HG03064 (cell line): ENCODE measurements around the gene PRKX.
"Not testable (repeated sequence)": the region's sequence is repeated elsewhere in the genome, so short reads cannot be mapped to it uniquely, and the experiment has no call there.

Experiments
- ATAC-seq: cut with Tn5 transposase; IDR thresholded peaks from one replicate; pipeline ENCODE4 v1.9.1; 2021; ENCODE audit warnings: low read depth; ENCODE audit not compliant: unreplicated experiment

The PRKX gene

DNA sequence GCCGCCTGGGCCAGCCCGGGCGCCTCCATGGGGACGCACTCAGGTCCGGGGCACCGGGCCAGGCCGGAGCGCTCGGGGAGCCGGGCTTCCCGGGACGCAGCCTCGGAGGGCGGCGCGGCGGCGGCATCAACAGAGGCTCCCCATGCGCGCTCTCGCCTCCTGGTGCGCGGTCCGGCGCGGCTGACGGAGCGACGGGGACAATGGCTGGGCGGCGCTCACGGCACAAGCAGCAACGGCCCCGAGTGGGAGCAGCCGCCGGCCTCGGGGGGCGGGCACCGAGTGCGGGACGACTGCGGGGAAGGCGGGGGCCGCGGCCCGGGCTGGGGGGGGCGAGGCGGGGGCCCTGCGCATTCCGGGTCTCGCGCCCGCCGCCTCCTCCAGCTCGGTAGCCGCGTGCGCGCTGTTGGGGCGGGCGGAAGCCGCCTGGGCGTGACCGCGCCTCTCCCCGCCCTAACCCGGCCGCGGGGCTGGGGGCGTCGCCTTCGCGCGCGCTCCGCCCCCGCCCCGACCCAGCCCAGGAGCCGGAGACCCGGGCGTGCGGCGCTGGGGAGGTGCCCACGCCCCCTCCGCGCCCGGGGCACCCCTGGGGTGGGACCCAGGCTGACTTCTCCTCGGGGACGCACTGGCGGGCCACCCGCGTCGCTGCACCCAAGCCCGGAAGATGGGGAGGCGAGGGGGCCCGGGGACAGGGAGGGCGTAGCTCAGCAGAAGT, at the start of gene PRKX:
Gene PRKX, minus strand, starts transcription at position 425 of the 712 bp plus-strand sequence. Its CDS starts 396 bp downstream, at position 29.
- peak; percentile 88 for ATAC-seq

- ATAC-seq = no peak
Measured at GRCh38 chrX:3763111-3763510, 49.7 kb upstream of the PRKX start.

DNA sequence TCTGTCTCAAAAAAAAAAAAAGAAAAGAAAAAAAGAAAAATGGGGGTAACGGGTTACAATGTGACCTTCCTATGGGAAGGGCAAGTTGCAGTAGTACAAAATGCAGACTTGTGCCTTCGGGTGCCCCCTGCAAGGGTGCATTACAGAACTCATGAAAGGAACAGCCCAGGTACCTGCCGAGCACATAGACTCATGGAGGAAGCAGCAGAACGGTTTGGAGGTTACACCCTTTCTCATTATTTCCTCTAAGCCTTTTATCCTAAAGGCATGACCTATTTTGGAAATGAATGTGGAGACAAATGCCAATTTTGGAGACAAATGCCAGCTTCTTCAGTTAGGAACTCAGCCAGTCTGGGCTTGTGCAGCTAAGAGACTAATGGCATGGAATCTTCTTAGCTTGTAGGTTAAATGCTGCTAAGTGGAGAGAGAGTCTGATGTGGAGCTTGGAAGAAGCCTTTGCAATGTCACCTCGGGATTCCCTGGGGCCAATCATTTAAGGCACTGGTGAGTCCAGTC, 44.1 kb upstream of the PRKX start:
- ATAC-seq = no peak

- no peak for ATAC-seq
Measured at GRCh38 chrX:3748052-3748559, 34.7 kb upstream of the PRKX start.

DNA sequence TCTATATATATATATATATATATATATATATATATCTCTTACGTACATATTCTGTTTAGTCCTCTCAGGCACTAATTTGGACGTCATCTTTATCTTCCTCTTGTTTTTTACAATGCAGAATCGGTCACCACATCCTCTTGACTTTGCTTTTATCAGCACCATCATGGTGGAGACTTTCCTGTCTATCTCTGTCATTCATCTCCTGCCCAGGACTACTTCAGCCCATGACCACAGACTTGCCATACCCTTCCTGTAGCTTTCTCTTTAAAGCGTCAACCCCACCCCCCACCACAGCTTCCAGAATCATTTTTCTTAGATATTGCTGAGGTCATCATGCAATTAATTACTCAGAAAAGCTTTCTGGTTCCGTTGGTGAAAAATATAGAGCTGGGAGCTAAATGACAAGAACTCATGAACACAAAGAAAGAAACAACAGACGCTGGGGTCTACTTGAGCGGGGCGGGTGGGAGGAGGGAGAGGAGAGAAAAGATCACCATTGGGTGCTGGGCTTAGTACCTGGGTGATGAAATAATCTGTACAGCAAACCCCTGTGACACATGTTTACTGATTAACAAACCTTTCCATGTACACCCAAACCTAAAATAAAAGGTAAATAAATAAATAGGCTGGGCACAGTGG, 30.5 kb upstream of the PRKX start:
- no peak for ATAC-seq

DNA sequence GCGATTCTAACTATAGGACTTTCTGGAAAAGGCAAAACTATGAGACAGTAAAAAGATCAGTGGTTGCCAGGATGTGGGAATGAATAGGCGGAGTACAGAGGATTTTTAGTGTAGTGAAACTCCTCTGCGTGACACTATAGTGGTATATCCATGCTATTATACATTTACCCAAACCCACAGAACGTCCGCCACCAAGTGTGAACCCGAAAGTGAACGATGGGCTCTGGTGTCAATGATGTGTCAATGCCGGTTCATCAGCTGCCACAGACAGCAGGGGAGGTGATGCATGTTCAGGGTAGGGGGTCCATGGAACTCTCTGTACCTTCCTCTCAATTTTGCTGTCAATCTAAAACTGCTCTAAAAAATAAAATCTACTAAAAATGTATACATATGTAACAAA, 27.5 kb upstream of the PRKX start:
- not testable (repeated sequence) for ATAC-seq

DNA sequence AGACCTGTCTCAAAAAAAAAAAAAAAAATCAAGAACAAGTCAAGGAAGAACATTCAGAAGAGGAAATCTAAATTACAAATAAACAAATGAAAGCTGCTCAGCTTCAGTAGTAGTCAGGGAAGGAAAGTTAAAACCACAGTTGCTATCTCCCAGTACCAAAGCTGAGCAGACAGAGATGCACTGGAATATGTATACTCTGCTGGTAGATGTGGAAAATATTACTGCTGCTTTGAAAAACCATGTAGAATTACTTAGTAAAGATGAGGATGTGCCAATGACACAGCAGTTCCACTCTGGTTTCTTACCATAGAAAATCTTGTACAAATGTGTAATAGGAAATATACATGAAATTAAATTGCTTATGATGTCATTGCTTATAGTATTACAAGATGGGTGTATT, 25.1 kb upstream of the PRKX start:
- ATAC-seq = no peak

DNA sequence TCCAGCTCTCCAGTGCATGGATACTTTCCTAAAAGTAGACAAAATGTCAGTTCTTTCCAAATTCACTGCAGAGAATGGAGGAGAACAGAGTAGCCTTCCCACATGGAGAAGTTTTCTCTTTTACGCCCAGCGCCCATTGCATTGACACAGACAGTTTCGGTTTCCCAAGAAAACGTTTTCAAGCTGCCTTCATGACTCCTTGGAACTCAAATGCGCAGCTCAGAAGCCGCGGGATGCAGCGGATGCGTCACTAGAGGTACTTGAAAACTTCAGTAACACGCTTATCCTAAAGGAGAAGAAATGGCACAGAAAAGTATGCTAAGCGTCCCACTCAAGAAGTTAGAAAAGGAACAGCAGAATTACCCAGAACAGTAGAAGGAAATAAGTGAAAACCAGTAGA, 23.1 kb upstream of the PRKX start:
- ATAC-seq = not testable (repeated sequence)

DNA sequence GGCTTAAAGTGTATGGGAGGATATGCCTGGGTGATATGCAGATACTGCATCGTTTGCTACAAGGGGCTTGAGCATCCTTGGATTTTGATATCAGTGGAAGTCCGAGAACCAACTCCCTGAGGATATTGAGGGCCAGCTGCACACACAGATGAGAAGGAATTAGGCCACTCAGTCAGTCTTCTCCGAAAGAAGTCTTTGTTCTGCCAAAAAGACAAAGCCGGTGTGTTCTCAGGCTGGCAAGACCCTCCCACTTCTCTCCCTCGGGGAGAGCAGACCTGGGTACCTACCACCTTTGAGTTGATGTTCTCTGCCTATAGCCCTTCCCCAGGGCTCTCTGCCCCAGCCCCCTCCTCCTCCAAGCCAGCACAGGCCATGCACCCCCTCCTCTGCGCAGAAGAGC, 22.4 kb upstream of the PRKX start:
- ATAC-seq = not testable (repeated sequence)

- ATAC-seq = not testable (repeated sequence)
Measured at GRCh38 chrX:3734456-3734855, 21.0 kb upstream of the PRKX start.

- ATAC-seq = no peak
Measured at GRCh38 chrX:3733043-3733430, 19.6 kb upstream of the PRKX start.

DNA sequence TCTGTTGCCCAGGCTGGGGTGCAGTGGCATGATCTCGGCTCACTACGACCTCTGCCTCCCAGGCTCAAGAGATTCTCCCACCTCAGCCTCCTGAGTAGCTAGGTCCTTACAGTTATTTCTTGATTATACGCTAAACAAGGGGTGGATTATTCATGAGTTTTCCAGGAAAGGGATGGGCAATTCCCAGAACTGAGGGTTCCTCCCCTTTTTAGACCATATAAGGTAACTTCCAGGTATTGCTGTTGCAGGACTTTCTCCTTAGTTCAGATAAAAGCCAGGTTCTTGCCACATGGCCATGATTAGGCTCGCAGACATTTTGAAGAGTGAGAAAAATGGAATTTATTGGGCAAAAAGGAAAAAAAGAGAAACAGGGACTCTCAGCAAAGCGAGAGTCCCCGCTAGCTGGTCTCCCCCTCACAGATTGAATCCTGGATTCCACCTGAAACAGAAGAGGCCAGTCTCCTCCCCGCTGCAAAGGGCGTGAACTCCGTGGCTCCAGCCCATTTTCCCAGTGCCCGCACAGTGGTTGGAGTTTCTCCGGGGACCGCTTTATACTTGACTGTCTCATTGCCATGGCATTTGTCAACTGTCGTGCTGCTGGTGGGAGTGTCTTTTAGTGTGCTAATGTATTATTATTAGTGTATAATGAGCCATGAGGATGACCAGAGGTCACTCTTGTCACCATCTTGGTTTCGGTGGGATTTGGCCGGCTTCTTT, 19.0 kb upstream of the PRKX start:
- ATAC-seq = not testable (repeated sequence)

- ATAC-seq = no peak
Measured at GRCh38 chrX:3728454-3728853, 15.0 kb upstream of the PRKX start.

DNA sequence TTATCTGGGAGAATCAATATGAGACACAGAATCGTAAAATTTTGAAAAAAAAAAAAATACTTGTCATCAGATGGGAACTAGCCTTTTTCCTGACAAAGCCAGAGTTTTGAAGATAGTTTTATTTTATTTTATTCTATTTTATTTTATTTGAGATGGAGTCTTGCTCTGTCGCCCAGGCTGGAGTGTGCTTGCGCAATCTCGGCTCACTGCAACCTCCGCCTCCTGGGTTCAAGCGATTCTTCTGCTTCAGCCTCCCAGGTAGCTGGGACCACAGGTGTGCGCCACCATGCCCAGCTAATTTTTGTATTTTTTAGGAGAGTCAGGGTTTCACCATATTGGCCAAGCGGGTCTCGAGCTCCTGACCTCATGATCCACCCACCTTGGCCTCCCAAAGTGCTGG, 10.0 kb upstream of the PRKX start:
- not testable (repeated sequence) for ATAC-seq

DNA sequence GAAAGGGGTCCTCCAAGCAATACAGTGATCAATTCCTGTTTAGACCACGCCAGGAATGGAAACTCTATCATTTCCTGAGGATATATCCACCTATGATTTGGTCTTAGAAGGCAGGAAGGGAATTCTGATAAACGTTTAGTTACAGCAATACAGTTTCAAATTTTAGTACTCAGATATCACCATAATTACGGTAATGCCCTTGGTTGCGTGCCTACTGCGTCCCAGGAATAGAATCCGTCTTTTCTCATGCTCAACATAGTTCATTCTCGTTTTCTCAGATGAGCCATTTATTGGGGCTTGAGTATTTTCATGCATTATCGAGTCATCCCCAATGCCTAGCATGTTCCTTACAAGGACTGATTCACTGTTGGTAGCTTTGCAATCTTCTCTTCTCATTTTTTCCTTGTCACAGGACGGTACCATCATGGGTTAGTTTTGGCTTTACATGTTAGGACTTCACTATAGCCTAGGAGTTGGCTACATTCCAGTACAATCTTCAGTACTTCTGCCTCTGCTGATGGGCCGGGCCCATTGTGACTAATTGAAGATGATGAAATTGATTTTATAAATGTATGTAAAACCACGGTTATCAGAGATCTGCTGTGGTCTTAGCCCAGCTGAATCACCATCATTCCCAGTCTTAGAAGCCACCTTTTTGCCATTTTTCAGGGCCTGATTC, 4.4 kb upstream of the PRKX start:
- no peak for ATAC-seq

DNA sequence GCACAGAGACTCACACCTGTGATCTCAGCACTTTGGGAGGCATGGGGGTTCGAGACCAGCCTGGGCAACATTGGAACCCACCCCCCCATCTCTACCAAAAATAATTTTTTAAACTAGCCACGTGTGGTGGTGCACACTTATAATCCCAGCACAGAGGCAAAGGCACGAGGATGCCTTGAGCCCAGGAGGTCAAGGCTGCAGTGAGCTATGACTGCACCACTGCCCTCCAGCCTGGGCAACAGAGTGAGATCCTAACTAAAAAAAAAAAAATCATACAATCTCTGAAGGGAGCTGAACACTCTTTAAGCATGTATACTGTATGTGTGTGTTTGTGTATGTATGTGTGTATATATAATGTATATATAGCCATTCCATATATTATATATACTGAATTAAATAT, 2.5 kb upstream of the PRKX start:
- no peak for ATAC-seq

- not testable (repeated sequence) for ATAC-seq
Measured at GRCh38 chrX:3714706-3715479, 1.4 kb upstream of the PRKX start.

DNA sequence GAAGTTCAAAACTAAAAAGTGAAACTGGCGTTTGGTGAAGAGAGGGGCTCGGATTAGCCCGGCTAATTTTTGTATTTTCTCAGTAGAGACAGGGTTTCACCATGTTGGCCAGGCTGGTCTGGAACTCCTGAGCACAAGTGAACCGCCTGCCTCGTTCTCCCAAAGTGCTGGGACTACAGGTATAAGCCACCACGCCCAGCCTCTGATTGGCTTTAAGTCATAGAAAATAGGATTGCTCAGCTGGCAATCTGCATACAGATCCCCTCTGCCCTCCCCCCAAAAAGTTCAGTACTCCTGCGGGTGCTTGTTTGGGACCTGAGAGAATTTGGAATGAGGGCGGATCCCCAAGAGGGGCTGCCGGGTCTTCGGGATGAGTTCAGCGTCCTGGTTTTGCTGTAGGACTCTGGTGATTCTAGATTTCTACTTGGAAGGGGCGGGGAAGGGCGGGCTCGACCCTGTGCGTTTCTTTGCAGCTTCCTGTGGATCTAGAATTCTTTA, 537 bp upstream of the PRKX start:
- no peak for ATAC-seq

DNA sequence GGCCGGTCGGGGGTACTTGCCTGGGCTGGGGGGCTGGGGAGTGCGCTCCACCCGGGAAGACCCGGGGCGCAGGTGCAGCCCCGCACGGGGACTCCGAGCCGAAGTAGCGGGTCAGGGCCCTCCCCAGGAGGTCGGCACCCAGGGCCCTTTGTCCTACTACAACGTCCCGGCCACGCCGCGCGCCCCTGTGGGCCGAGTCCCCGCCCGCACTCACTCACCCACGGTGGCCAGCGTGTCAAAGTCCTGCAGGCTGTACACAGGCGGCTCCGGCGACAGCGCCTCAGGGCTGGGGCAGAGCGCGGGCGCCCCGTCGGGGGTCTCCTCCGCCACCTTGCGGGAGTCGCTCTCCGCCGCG, 602 bp downstream of the PRKX start:
- ATAC-seq = peak; percentile 27
